C4-2B (cell line): ENCODE measurements around the gene POLR1C.
"Not testable (repeated sequence)": the region's sequence is repeated elsewhere in the genome, so short reads cannot be mapped to it uniquely, and the experiment has no call there.

Experiments used
- H3K27ac ChIP-seq: fragments of 450-650 bp; 2 replicates; pipeline ENCODE4 v1.5.1; 2017
- CTCF ChIP-seq: fragments of 450-650 bp; conservative IDR thresholded peaks from 2 replicates; pipeline ENCODE4 v1.5.1; 2017; ENCODE audit warnings: mild to moderate bottlenecking
- ZFX ChIP-seq: fragments of 450-650 bp; IDR thresholded peaks from 2 replicates; pipeline ENCODE4 v1.6.1; 2017

Gene POLR1C

GRCh38 chr6:43493833-43494232, 23.1 kb upstream of the POLR1C start:
- H3K27ac ChIP-seq: no peak overlapping the region
- TF ChIP-seq ZFX (no peak), CTCF (no peak)

- H3K27ac ChIP-seq: no peak overlapping the region
- TF ChIP-seq CTCF: no peak
- no peak for TF ChIP-seq ZFX
Measured at GRCh38 chr6:43494321-43494720, 22.6 kb upstream of the POLR1C start.

GRCh38 chr6:43494766-43495165, 22.1 kb upstream of the POLR1C start:
- H3K27ac ChIP-seq: no peak overlapping the region

GRCh38 chr6:43495409-43495941, 21.4 kb upstream of the POLR1C start:
- TF ChIP-seq ZFX: no peak
- no peak for TF ChIP-seq CTCF
- H3K27ac ChIP-seq: no peak overlapping the region

More at GRCh38 chr6:43494766-43495165, 22.1 kb upstream of the POLR1C start:
- TF ChIP-seq ZFX: no peak
- TF ChIP-seq CTCF: no peak

- TF ChIP-seq CTCF (no peak; the same call in 1 of the 2 replicates), ZFX (no peak)
- no peak overlapping the region for H3K27ac ChIP-seq
Measured at GRCh38 chr6:43496370-43497128, 20.3 kb upstream of the POLR1C start.

- TF ChIP-seq ZFX: no peak
- no peak for TF ChIP-seq CTCF
- no peak overlapping the region for H3K27ac ChIP-seq
Measured at GRCh38 chr6:43497129-43497396, 19.8 kb upstream of the POLR1C start.

GRCh38 chr6:43497689-43498088, 19.2 kb upstream of the POLR1C start:
- H3K27ac ChIP-seq: no peak overlapping the region
- TF ChIP-seq CTCF (no peak), ZFX (no peak)

GRCh38 chr6:43498291-43498690, 18.6 kb upstream of the POLR1C start:
- H3K27ac ChIP-seq: not testable (repeated sequence)
